Measurements from ENCODE around the gene PAX7.

Gene PAX7

GRCh38 chr1:18722270-18722669, 91.6 kb downstream of the PAX7 start:
- DNase-seq (no peak), ATAC-seq (ENCODE audit: insufficient read depth, low read depth) (no peak)
- peaks cover 20% of the 10 kb centered on the region for H3K27me3 ChIP-seq (ENCODE audit: insufficient read depth, low read length, poor library complexity)
- no peaks in the 10 kb centered on the region for H3K79me2 ChIP-seq (ENCODE audit: insufficient read depth, low read length)
- H3K36me3 ChIP-seq (ENCODE audit: insufficient read depth, low read length) = no peaks in the 10 kb centered on the region
- H3K4me2 ChIP-seq (ENCODE audit: insufficient read depth, low read length) = no peak overlapping the region
- no peak overlapping the region for H3K27ac ChIP-seq (ENCODE audit: low read length)
- TF ChIP-seq EZH2 (IDR thresholded peaks at IDR 0.05; ENCODE audit: borderline replicate concordance, low read depth, low read length, severe bottlenecking) (no peak), CTCF (IDR thresholded peaks at IDR 0.05; ENCODE audit: borderline replicate concordance, extremely low read depth, low read length, poor library complexity, severe bottlenecking) (no peak)
- H3K9me3 ChIP-seq (ENCODE audit: insufficient read depth, low read length, severe bottlenecking) = no peaks in the 10 kb centered on the region
- no peak overlapping the region for H3K9ac ChIP-seq (ENCODE audit: low read depth, low read length)
- no peaks in the 10 kb centered on the region; the same call in none of the 2 replicates for H4K20me1 ChIP-seq (ENCODE audit: insufficient read depth, low read length)
- no peak overlapping the region for H2AFZ ChIP-seq (ENCODE audit: low read depth, low read length)
- H3K4me3 ChIP-seq (ENCODE audit: low read depth in 1 of 2, low read length in 2 of 2) = no peak overlapping the region
- H3K4me1 ChIP-seq (ENCODE audit: insufficient read depth, low read length) = no peaks in the 10 kb centered on the region

GRCh38 chr1:18723206-18723605, 92.6 kb downstream of the PAX7 start:
- no peaks in the 10 kb centered on the region for H3K79me2 ChIP-seq (ENCODE audit: insufficient read depth, low read length)
- no peaks in the 10 kb centered on the region for H3K9me3 ChIP-seq (ENCODE audit: insufficient read depth, low read length, severe bottlenecking)
- H3K4me3 ChIP-seq (ENCODE audit: low read depth in 1 of 2, low read length in 2 of 2) = no peak overlapping the region
- TF ChIP-seq CTCF (IDR thresholded peaks at IDR 0.05; ENCODE audit: borderline replicate concordance, extremely low read depth, low read length, poor library complexity, severe bottlenecking) = no peak
- no peak for TF ChIP-seq EZH2 (IDR thresholded peaks at IDR 0.05; ENCODE audit: borderline replicate concordance, low read depth, low read length, severe bottlenecking)
- H3K27me3 ChIP-seq (ENCODE audit: insufficient read depth, low read length, poor library complexity) = peaks cover 12% of the 10 kb centered on the region
- no peaks in the 10 kb centered on the region for H3K4me1 ChIP-seq (ENCODE audit: insufficient read depth, low read length)
- no peak overlapping the region for H3K9ac ChIP-seq (ENCODE audit: low read depth, low read length)
- H3K4me2 ChIP-seq (ENCODE audit: insufficient read depth, low read length) = no peak overlapping the region
- no peak overlapping the region for H3K27ac ChIP-seq (ENCODE audit: low read length)
- H4K20me1 ChIP-seq (ENCODE audit: insufficient read depth, low read length) = no peaks in the 10 kb centered on the region; the same call in none of the 2 replicates
- DNase-seq (no peak), ATAC-seq (ENCODE audit: insufficient read depth, low read depth) (no peak)
- H2AFZ ChIP-seq (ENCODE audit: low read depth, low read length) = no peak overlapping the region
- H3K36me3 ChIP-seq (ENCODE audit: insufficient read depth, low read length) = no peaks in the 10 kb centered on the region

GRCh38 chr1:18723701-18724411, 93.2 kb downstream of the PAX7 start:
- Histone ChIP-seq H3K4me3 (ENCODE audit: low read depth in 1 of 2, low read length in 2 of 2) (no peak overlapping the region), H2AFZ (ENCODE audit: low read depth, low read length) (no peak overlapping the region), H3K27ac (ENCODE audit: low read length) (no peak overlapping the region), H3K36me3 (ENCODE audit: insufficient read depth, low read length) (no peaks in the 10 kb centered on the region), H3K4me1 (ENCODE audit: insufficient read depth, low read length) (no peaks in the 10 kb centered on the region), H3K9me3 (ENCODE audit: insufficient read depth, low read length, severe bottlenecking) (no peaks in the 10 kb centered on the region), H4K20me1 (ENCODE audit: insufficient read depth, low read length) (no peaks in the 10 kb centered on the region; the same call in 1 of the 2 replicates), H3K79me2 (ENCODE audit: insufficient read depth, low read length) (no peaks in the 10 kb centered on the region), H3K4me2 (ENCODE audit: insufficient read depth, low read length) (no peak overlapping the region), H3K9ac (ENCODE audit: low read depth, low read length) (no peak overlapping the region), H3K27me3 (ENCODE audit: insufficient read depth, low read length, poor library complexity) (peaks cover 12% of the 10 kb centered on the region)
- TF ChIP-seq EZH2 (IDR thresholded peaks at IDR 0.05; ENCODE audit: borderline replicate concordance, low read depth, low read length, severe bottlenecking) (no peak), CTCF (IDR thresholded peaks at IDR 0.05; ENCODE audit: borderline replicate concordance, extremely low read depth, low read length, poor library complexity, severe bottlenecking) (no peak)
- DNase-seq (no peak), ATAC-seq (ENCODE audit: insufficient read depth, low read depth) (no peak)
